Measurements from ENCODE around the gene MAP2K2.

DNA sequence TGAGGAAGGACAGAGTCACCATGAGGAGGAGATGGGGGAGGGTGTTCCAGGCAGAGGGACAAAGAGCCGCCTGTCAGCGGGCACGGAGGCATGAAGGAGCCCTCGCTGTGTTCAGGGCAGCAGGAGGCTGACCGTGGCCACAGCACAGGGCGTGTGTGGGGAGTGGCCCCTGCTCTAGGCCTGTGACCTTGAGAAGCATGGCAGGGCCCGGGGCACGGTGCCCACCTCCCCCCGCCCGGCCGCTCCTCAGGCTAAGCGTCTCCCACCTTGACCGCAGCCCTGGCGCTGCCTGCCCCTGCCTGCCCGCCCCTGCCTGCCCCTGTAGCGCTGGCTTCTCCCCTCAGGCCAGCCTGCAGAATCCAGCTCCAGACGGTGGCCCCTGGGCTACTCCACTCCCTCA, 11.6 kb downstream of the MAP2K2 start:
- TF ChIP-seq, protein P1, sequence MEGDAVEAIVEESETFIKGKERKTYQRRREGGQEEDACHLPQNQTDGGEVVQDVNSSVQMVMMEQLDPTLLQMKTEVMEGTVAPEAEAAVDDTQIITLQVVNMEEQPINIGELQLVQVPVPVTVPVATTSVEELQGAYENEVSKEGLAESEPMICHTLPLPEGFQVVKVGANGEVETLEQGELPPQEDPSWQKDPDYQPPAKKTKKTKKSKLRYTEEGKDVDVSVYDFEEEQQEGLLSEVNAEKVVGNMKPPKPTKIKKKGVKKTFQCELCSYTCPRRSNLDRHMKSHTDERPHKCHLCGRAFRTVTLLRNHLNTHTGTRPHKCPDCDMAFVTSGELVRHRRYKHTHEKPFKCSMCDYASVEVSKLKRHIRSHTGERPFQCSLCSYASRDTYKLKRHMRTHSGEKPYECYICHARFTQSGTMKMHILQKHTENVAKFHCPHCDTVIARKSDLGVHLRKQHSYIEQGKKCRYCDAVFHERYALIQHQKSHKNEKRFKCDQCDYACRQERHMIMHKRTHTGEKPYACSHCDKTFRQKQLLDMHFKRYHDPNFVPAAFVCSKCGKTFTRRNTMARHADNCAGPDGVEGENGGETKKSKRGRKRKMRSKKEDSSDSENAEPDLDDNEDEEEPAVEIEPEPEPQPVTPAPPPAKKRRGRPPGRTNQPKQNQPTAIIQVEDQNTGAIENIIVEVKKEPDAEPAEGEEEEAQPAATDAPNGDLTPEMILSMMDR (conservative IDR thresholded peaks at IDR 0.05 in 1 of 2, IDR thresholded peaks at IDR 0.05 in 1 of 2; ENCODE audit: extremely low read depth in 1 of 2, insufficient read depth in 1 of 2, low read depth in 1 of 2, low read length in 2 of 2): no peak
- no peak for TF ChIP-seq EZH2 (IDR thresholded peaks at IDR 0.05; ENCODE audit: borderline replicate concordance, low read length)
